Chondrocyte (in vitro differentiated cells): ENCODE results near the gene SMAD6. TPM values are rescaled to one million over a fixed set of nuclear protein-coding genes. Genes with fewer than 3 reads are reported as not detected.
A peak's percentile ranks its signal among the peaks of the same experiment; 100 is the strongest.

Experiments used
- DNase-seq: peaks from one replicate; pipeline ENCODE4 v3.0.0; 2021; ENCODE audit warnings: mixed read lengths, low spot score
- H3K27ac Mint-ChIP-seq: one replicate; pipeline ENCODE4 v1.8.0; 2021; ENCODE audit warnings: mild to moderate bottlenecking, moderate library complexity, mixed read lengths; ENCODE audit not compliant: unreplicated experiment
- H3K27me3 Mint-ChIP-seq: 2 replicates; pipeline ENCODE4 v1.8.0; 2021; ENCODE audit warnings: low read depth, mixed read lengths
- H3K36me3 Mint-ChIP-seq: 2 replicates; pipeline ENCODE4 v1.8.0; 2021; ENCODE audit warnings: low read depth, mixed read lengths
- H3K4me1 Mint-ChIP-seq: 2 replicates; pipeline ENCODE4 v1.8.0; 2021; ENCODE audit warnings: low read depth, mild to moderate bottlenecking, mixed read lengths
- H3K4me3 Mint-ChIP-seq: one replicate; pipeline ENCODE4 v1.8.0; 2021; ENCODE audit warnings: mild to moderate bottlenecking, moderate library complexity, mixed read lengths; ENCODE audit not compliant: unreplicated experiment
- H3K9me3 Mint-ChIP-seq: 2 replicates; pipeline ENCODE4 v1.8.0; 2021; ENCODE audit warnings: low read depth, mixed read lengths
- CTCF ChIP-seq: fragments of 200-600 bp; sonication (generic); IDR thresholded peaks from 2 replicates; pipeline ENCODE4 v1.5.0; 2021; ENCODE audit warnings: antibody characterized with exemption, mild to moderate bottlenecking, moderate library complexity
- total RNA-seq: library from RNA; stranded (reverse); gene quantifications from 3 replicates; pipeline ENCODE4 v1.2.1, GENCODE V29; 2021

The SMAD6 gene
- total RNA-seq, 1 donor from 2014 or later, result 5.2 TPM

DNA sequence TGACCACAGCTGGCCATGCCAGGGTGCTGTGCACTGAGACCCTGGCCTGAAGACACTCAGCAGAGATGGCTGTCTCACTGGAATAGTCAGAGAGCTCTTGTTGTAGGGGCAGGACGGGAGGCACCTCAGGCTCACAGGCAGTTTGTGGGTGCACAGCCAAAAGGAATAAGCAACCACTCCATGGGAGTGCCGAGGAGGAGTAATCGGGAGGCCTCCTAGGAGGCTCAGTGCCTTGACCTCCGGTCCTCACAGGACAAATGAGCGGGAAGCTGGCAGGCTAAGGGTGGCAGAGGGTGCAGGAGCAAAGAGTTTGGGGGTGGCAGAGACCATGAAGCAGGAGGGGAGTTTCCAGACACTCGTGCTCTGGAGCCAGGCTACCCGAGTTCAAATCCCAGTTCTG, 81.7 kb downstream of the SMAD6 start:
- no peak overlapping the region for H3K4me3 Mint-ChIP-seq
- peak; percentile 39 for DNase-seq
- no peaks in the 10 kb centered on the region for H3K9me3 Mint-ChIP-seq
- H3K27me3 Mint-ChIP-seq, result no peaks in the 10 kb centered on the region
- no peak for TF ChIP-seq CTCF
- no peak overlapping the region for H3K27ac Mint-ChIP-seq
- H3K36me3 Mint-ChIP-seq, result no peaks in the 10 kb centered on the region
- H3K4me1 Mint-ChIP-seq, result peaks cover 50% of the 10 kb centered on the region

DNA sequence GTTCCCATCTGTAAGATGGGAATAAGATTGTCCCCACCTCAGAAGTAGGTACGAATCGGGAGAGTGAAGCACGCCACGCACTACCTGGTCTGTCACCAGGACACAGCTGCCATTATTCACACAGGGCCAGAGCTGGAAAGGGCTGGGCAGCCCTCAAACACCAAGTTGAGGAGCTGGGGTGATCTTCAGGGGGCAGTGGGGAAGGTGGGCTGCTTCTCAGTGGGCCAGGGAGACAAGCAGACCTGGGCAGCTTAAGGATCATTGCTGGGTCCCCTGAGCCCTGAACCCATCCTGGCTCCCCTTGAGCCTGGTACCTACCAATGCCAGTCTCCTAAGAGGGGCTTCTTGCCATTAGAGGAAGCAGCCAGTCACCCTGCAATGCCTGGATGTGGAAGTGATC, 82.1 kb downstream of the SMAD6 start:
- Mint-ChIP-seq H3K9me3 (no peaks in the 10 kb centered on the region), H3K36me3 (no peaks in the 10 kb centered on the region), H3K4me1 (peaks cover 52% of the 10 kb centered on the region), H3K4me3 (no peak overlapping the region), H3K27ac (no peak overlapping the region), H3K27me3 (no peaks in the 10 kb centered on the region)
- peak; percentile 41 for DNase-seq
- no peak for TF ChIP-seq CTCF

DNA sequence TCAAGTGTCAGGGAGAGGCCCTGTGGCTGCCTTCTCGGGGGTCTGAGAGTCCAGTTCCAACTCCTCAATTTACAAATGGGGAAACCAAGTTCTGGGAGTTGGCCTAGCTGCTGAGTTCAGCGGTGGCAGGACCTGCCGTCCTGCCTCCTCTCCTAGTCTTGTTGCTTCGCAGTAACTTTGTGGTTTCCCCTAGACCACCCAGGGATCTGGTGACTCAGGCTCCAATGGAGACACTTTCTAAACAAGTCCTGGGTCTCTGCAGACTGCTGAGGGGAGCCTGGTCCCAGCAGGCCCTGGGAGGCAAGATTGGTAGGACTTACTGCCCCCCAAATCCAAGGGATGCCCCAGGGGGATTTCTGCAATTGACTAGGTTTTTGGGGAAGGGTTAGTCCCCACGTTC, 83.6 kb downstream of the SMAD6 start:
- TF ChIP-seq CTCF, result no peak
- Mint-ChIP-seq H3K9me3 (no peaks in the 10 kb centered on the region), H3K27me3 (no peaks in the 10 kb centered on the region), H3K27ac (peak overlapping the region; percentile 77), H3K36me3 (no peaks in the 10 kb centered on the region), H3K4me3 (no peak overlapping the region), H3K4me1 (peaks cover 49% of the 10 kb centered on the region)
- no peak for DNase-seq

- TF ChIP-seq CTCF, result no peak
- Mint-ChIP-seq H3K9me3 (no peaks in the 10 kb centered on the region), H3K27me3 (no peaks in the 10 kb centered on the region), H3K4me1 (peaks cover 49% of the 10 kb centered on the region), H3K27ac (no peak overlapping the region), H3K4me3 (no peak overlapping the region), H3K36me3 (no peaks in the 10 kb centered on the region)
- no peak for DNase-seq
Observed at GRCh38 chr15:66786222-66786621, 84.2 kb downstream of the SMAD6 start.

DNA sequence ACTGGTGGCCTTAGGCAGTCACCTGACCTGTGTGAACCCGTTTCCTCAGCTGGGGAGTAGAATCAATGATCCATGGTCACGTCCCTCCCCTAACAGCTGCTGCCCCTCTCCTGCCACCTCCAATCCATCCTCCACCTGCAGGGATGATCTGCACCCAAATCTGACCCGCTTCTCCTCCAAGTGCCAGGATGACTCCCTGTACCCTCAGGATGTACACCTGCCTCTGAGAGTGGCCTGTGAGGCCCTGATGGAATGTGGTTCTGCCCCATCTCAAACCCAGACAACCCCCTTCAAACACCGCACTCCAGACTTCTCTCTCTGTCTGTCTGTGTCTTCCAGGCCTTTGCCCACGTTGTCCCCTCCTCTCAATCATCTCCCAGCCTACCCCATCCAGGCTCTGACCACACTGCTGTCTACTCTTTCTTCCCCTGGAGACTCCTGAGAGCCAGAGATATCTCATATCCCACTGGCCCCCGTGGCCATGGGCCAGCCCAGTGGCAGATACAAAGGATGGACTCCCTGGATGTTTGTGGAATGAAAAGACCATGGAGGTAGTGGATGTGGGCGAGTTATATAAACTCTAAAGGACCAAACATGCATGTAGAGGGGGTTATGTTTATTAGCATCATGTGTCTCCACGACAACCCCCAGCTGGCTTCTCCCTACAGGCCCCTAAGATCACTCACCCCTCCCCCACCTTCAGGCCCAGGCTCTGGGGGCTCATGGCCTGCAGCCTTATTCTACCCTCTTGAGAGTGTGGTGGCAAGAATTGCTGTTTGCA, 84.9 kb downstream of the SMAD6 start:
- no peaks in the 10 kb centered on the region for H3K36me3 Mint-ChIP-seq
- no peak for TF ChIP-seq CTCF
- H3K4me1 Mint-ChIP-seq, result peaks cover 49% of the 10 kb centered on the region
- peak overlapping the region; percentile 17 for H3K27ac Mint-ChIP-seq
- no peaks in the 10 kb centered on the region for H3K27me3 Mint-ChIP-seq
- H3K9me3 Mint-ChIP-seq, result no peaks in the 10 kb centered on the region
- no peak overlapping the region for H3K4me3 Mint-ChIP-seq
- no peak for DNase-seq
